K562 (cell line): ENCODE results near the gene COMMD2. TPM values are rescaled to one million over a fixed set of nuclear protein-coding genes. Genes with fewer than 3 reads are reported as not detected.
A peak's percentile ranks its signal among the peaks of the same experiment; 100 is the strongest.

ENCODE experiments used
- BHLHE40 ChIP-seq: IDR thresholded peaks from 2 replicates; pipeline ENCODE4 v1.6.1; 2011; ENCODE audit warnings: low read length, improper control_type of control experiment
- CREM ChIP-seq: IDR thresholded peaks from 2 replicates; pipeline ENCODE4 v1.6.1; 2014; ENCODE audit warnings: antibody characterized with exemption, low read depth
- E4F1 ChIP-seq: fragments of 250-450 bp; sonication (Bioruptor Pico); IDR thresholded peaks from 2 replicates; pipeline ENCODE4 v1.5.0; 2021; ENCODE audit warnings: mild to moderate bottlenecking, borderline replicate concordance
- HNRNPH1 ChIP-seq: fragments of 200-400 bp; formaldehyde crosslinking; optimal IDR thresholded peaks from 2 replicates; pipeline ENCODE3; 2017; ENCODE audit warnings: low read depth, mild to moderate bottlenecking, low read length, moderate library complexity
- IFI16 ChIP-seq: fragments of 250-450 bp; sonication (Bioruptor Pico); IDR thresholded peaks from 2 replicates; pipeline ENCODE4 v2.1.2; 2022; ENCODE audit warnings: mild to moderate bottlenecking, inconsistent platforms
- ILK ChIP-seq: fragments of 450-650 bp; IDR thresholded peaks from 2 replicates; pipeline ENCODE4 v1.6.1; 2016; ENCODE audit warnings: missing genetic modification characterization, low read depth, mild to moderate bottlenecking, missing compliant biosample characterization, moderate library complexity, borderline replicate concordance
- MAFF ChIP-seq: IDR thresholded peaks from 2 replicates; pipeline ENCODE4 v1.6.1; 2012; ENCODE audit warnings: low read length, improper control_type of control experiment
- MEF2D ChIP-seq: conservative IDR thresholded peaks from 2 replicates; pipeline ENCODE4 v1.6.1; 2016; ENCODE audit warnings: low read depth, missing genetic modification characterization, missing compliant biosample characterization
- MTF1 ChIP-seq: fragments of 250-450 bp; sonication (Bioruptor Pico); IDR thresholded peaks from 2 replicates; pipeline ENCODE4 v1.9.0; 2021; ENCODE audit warnings: moderate library complexity, mild to moderate bottlenecking, inconsistent platforms, borderline replicate concordance
- NR4A1 ChIP-seq, 2 experiments: fragments of 250-450 bp in 1 of 2; fragments of 450-650 bp in 1 of 2; sonication (Bioruptor Pico) in 1 of 2; IDR thresholded peaks; 2 replicates each; pipeline versions ENCODE4 v1.4.0 to v1.6.1; 2016 to 2020; ENCODE audit warnings: mild to moderate bottlenecking in 2 of 2, missing compliant biosample characterization in 1 of 2, missing genetic modification characterization in 1 of 2, moderate library complexity in 1 of 2
- PHF8 ChIP-seq: fragments of 200-600 bp; sonication (generic); IDR thresholded peaks from 2 replicates; pipeline ENCODE4 v1.6.1; 2012; ENCODE audit warnings: mixed run types, mild to moderate bottlenecking, inconsistent platforms, low read length, moderate library complexity, borderline replicate concordance
- TEAD4 ChIP-seq, 2 experiments: sonication (generic) in 1 of 2; formaldehyde crosslinking in 1 of 2; IDR thresholded peaks; 2 replicates each; pipeline versions ENCODE4 v1.6.1 to v1.8.0; 2012 to 2022; ENCODE audit warnings: borderline replicate concordance in 1 of 2, inconsistent platforms in 1 of 2, low read length in 1 of 2, mild to moderate bottlenecking in 1 of 2, missing genetic modification reagents in 1 of 2
- XRCC5 ChIP-seq: fragments of 200-400 bp; formaldehyde crosslinking; IDR thresholded peaks from 2 replicates; pipeline ENCODE4 v1.6.1; 2017; ENCODE audit warnings: low read depth, mild to moderate bottlenecking, low read length
- ZNF124 ChIP-seq: sonication (generic); formaldehyde crosslinking; IDR thresholded peaks from 2 replicates; pipeline ENCODE4 v1.8.1; 2022; ENCODE audit warnings: missing genetic modification reagents
- ZNF232 ChIP-seq: sonication (generic); formaldehyde crosslinking; IDR thresholded peaks from 2 replicates; pipeline ENCODE4 v1.8.0; 2022; ENCODE audit warnings: mild to moderate bottlenecking, missing genetic modification reagents
- ZNF408 ChIP-seq: fragments of 250-450 bp; sonication (Bioruptor Pico); IDR thresholded peaks from 2 replicates; pipeline ENCODE4 v1.4.0; 2020; ENCODE audit warnings: low read depth, mild to moderate bottlenecking, moderate library complexity
- ZNF507 ChIP-seq: conservative IDR thresholded peaks from 2 replicates; pipeline ENCODE4 v1.6.1; 2017; ENCODE audit warnings: missing genetic modification characterization, missing compliant biosample characterization
- ZNF77 ChIP-seq: fragments of 250-450 bp; sonication (Bioruptor Pico); IDR thresholded peaks from 2 replicates; pipeline ENCODE4 v1.5.0; 2020
- polyA plus RNA-seq, 8 experiments: library from polyadenylated mRNA; depleted of rRNA in 4 of 8; stranded (reverse) in 5 of 8; unstranded in 3 of 8; fragments of >200 nt; fragmentation: Nextera tagmentation in 2 of 8; fragmentation: Illumina TruSeq in 1 of 8; extraction: Ambion mirVana in 2 of 8; extraction: Trizol in 1 of 8; gene quantifications; 2 replicates each; pipeline versions ENCODE4 v1.2.1 to v1.2.3, GENCODE V29; 2011 to 2014; ENCODE audit warnings: inconsistent platforms in 1 of 8, missing spikeins in 1 of 8
- total RNA-seq, 7 experiments: library from RNA; depleted of rRNA in 6 of 7; stranded (reverse); fragments of >200 nt in 6 of 7; fragmentation: Illumina TruSeq in 2 of 7; extraction: Trizol in 2 of 7; gene quantifications; 2 replicates each; pipeline versions ENCODE4 v1.2.1 to v1.2.3, GENCODE V29; 2011 to 2021; ENCODE audit warnings: low replicate concordance in 1 of 7
- TF ChIP-seq, protein P1 (sequence below), 2 experiments: fragments of 450-650 bp in 1 of 2; sonication (generic) in 1 of 2; formaldehyde crosslinking in 1 of 2; IDR thresholded peaks in 1 of 2; conservative IDR thresholded peaks in 1 of 2; 2 replicates each; pipeline versions ENCODE4 v1.6.1 to v1.8.1; 2016 to 2023; ENCODE audit warnings: mild to moderate bottlenecking in 2 of 2, moderate library complexity in 2 of 2, inconsistent platforms in 1 of 2, missing genetic modification reagents in 1 of 2
- TF ChIP-seq, protein P2 (sequence below): fragments of 450-650 bp; IDR thresholded peaks from 2 replicates; pipeline ENCODE4 v1.6.1; 2018; ENCODE audit warnings: mild to moderate bottlenecking, low read depth; ENCODE audit not compliant: partially characterized antibody
- TF ChIP-seq, protein P3 (sequence below): sonication (generic); formaldehyde crosslinking; IDR thresholded peaks from 2 replicates; pipeline ENCODE4 v1.8.1; 2023; ENCODE audit warnings: mild to moderate bottlenecking, missing genetic modification reagents, moderate library complexity

Gene COMMD2
- total and polyA plus RNA-seq, 9 of the 15 experiments (the other 6 are each of a cell fraction or from before 2014, with no cell fraction given), result 25.8 to 102 (median 41.8) TPM

DNA sequence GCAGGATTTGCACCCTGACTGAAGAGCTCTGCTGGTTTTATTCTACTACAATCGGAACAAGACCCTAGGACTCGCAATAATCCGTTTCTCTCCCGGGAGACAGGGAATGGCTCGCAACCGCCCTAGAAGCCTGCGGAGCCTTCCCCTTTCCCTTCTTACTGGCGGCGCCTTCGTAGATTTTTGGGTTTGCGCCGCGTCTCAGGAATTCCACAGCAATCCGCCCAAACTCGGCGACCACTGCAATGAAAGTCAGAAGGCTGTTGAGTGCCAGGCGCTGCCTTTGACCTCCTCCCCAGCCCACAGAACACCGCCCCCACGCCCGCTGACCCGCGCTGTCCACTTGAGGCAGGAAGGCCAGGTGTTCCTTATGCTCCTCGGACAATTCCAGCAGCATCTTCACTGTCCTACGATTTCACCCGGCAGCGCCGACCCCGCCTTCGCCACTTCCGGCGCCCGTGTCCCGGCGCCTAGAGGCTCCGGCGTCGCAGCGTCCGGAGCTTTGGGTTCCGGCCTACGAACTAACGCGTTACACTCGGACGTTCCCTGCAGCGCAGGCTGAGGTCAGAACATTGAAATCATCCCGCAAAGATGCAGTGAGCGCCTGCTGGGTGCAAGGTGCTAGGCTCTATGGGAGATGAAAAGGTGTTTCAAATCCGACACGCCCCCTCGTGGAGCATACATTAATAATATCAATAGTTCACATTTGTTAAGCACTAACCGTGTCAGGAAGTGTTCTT is at the start of gene COMMD2 (continued):
- no peak for TF ChIP-seq NR4A1 (CRISPR knock-in tag; IDR thresholded peaks at IDR 0.05)
- no peak for TF ChIP-seq NR4A1 (tag; IDR thresholded peaks at IDR 0.05)
- no peak for TF ChIP-seq MEF2D (tag)
- TF ChIP-seq MAFF, result no peak
- TF ChIP-seq E4F1 (CRISPR knock-in tag), result no peak
- TF ChIP-seq HNRNPH1, result no peak
- peak; percentile 44 for TF ChIP-seq TEAD4 (IDR thresholded peaks at IDR 0.05; ENCODE audit: low read length)
- no peak for TF ChIP-seq TEAD4 (CRISPR knock-in tag; IDR thresholded peaks at IDR 0.05; ENCODE audit: borderline replicate concordance)
- TF ChIP-seq MTF1 (CRISPR knock-in tag), result no peak
- no peak for TF ChIP-seq ZNF507
- no peak for TF ChIP-seq ZNF77
- peak; percentile 95 for TF ChIP-seq PHF8
- no peak for TF ChIP-seq IFI16 (CRISPR knock-in tag)
- TF ChIP-seq, protein P1, sequence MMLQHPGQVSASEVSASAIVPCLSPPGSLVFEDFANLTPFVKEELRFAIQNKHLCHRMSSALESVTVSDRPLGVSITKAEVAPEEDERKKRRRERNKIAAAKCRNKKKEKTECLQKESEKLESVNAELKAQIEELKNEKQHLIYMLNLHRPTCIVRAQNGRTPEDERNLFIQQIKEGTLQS (IDR thresholded peaks at IDR 0.05), result peak; percentile 49; the same call in 1 of the 2 replicates
- TF ChIP-seq, protein P1 (CRISPR knock-in tag; conservative IDR thresholded peaks at IDR 0.05), result 0 out of 2 replicates have a peak, but pooled peaks have one; percentile 68
- TF ChIP-seq ILK (tag), result no peak
- no peak for TF ChIP-seq ZNF124 (CRISPR knock-in tag)
- peak; percentile 90 for TF ChIP-seq CREM
- TF ChIP-seq, protein P2, sequence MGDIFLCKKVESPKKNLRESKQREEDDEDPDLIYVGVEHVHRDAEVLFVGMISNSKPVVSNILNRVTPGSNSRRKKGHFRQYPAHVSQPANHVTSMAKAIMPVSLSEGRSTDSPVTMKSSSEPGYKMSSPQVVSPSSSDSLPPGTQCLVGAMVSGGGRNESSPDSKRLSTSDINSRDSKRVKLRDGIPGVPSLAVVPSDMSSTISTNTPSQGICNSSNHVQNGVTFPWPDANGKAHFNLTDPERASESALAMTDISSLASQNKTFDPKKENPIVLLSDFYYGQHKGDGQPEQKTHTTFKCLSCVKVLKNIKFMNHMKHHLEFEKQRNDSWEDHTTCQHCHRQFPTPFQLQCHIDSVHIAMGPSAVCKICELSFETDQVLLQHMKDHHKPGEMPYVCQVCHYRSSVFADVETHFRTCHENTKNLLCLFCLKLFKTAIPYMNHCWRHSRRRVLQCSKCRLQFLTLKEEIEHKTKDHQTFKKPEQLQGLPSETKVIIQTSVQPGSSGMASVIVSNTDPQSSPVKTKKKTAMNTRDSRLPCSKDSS, result no peak
- TF ChIP-seq, protein P3, sequence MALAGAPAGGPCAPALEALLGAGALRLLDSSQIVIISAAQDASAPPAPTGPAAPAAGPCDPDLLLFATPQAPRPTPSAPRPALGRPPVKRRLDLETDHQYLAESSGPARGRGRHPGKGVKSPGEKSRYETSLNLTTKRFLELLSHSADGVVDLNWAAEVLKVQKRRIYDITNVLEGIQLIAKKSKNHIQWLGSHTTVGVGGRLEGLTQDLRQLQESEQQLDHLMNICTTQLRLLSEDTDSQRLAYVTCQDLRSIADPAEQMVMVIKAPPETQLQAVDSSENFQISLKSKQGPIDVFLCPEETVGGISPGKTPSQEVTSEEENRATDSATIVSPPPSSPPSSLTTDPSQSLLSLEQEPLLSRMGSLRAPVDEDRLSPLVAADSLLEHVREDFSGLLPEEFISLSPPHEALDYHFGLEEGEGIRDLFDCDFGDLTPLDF (CRISPR knock-in tag), result no peak
- TF ChIP-seq ZNF408, result no peak
- 0 out of 2 replicates have a peak, but pooled peaks have one; percentile 24 for TF ChIP-seq ZNF232 (CRISPR knock-in tag)
- TF ChIP-seq BHLHE40, result 0 out of 2 replicates have a peak, but pooled peaks have one; percentile 28
- TF ChIP-seq XRCC5, result peak; percentile 98
